GM12878 (cell line): Measurements from ENCODE around the gene NPDC1. TPM values are rescaled to one million over a fixed set of nuclear protein-coding genes. Genes with fewer than 3 reads are reported as not detected.

Experiments
- CEBPZ ChIP-seq: fragments of 150-350 bp; IDR thresholded peaks from 2 replicates; pipeline ENCODE4 v1.6.1; 2016; ENCODE audit warnings: low read depth, low read length
- CHD4 ChIP-seq: fragments of 200-600 bp; sonication (generic); IDR thresholded peaks from 2 replicates; pipeline ENCODE4 v1.6.1; 2016; ENCODE audit warnings: mild to moderate bottlenecking
- E2F8 ChIP-seq: fragments of 450-650 bp; IDR thresholded peaks from 2 replicates; pipeline ENCODE4 v1.6.1; 2018; ENCODE audit warnings: mild to moderate bottlenecking, low read depth, moderate library complexity; ENCODE audit not compliant: partially characterized antibody
- E4F1 ChIP-seq: fragments of 450-650 bp; IDR thresholded peaks from 2 replicates; pipeline ENCODE4 v1.6.1; 2018; ENCODE audit warnings: borderline replicate concordance, mild to moderate bottlenecking; ENCODE audit not compliant: partially characterized antibody
- IKZF2 ChIP-seq, 2 experiments: fragments of 450-650 bp; IDR thresholded peaks; 2 replicates each; pipeline ENCODE4 v1.6.1; 2017; ENCODE audit warnings: mild to moderate bottlenecking in 2 of 2, moderate library complexity in 2 of 2
- SMC3 ChIP-seq: IDR thresholded peaks from 2 replicates; pipeline ENCODE4 v1.6.1; 2011; ENCODE audit warnings: low read length, improper control_type of control experiment, borderline replicate concordance
- polyA plus RNA-seq, 11 experiments: library from polyadenylated mRNA; depleted of rRNA in 4 of 11; unstranded in 6 of 11; stranded (reverse) in 5 of 11; fragments of >200 nt; fragmentation: Nextera tagmentation in 4 of 11; fragmentation: Illumina TruSeq in 1 of 11; extraction: Ambion mirVana in 4 of 11; extraction: Trizol in 1 of 11; gene quantifications; 1 replicate in 1 of 11; 2 replicates in 10 of 11; pipeline versions ENCODE4 v1.2.1 to v1.2.3, GENCODE V29; 2011 to 2016; ENCODE audit warnings: inconsistent platforms in 2 of 11, missing spikeins in 2 of 11, low read depth in 1 of 11
- total RNA-seq, 4 experiments: library from RNA; depleted of rRNA in 3 of 4; stranded (reverse); fragments of >200 nt in 3 of 4; fragmentation: Illumina TruSeq in 1 of 4; extraction: Trizol in 1 of 4; gene quantifications; 2 replicates each; pipeline versions ENCODE4 v1.2.1 to v1.2.3, GENCODE V29; 2013 to 2021

Gene NPDC1
- total and polyA plus RNA-seq, 10 of the 15 experiments (the other 5 are each of a cell fraction or from before 2014, with no cell fraction given) = 0.04 to 1.7 (median 0.77) TPM; not detected in 2

GRCh38 chr9:137039611-137040366 is 6.2 kb downstream of the NPDC1 start (continued):
- TF ChIP-seq E2F8 (no peak), CEBPZ (no peak), IKZF2 (IDR thresholded peaks at IDR 0.05) (no peak), E4F1 (no peak), CHD4 (no peak), SMC3 (no peak)
